Measurements from ENCODE around the gene ARPC5L.

ARPC5L gene

DNA sequence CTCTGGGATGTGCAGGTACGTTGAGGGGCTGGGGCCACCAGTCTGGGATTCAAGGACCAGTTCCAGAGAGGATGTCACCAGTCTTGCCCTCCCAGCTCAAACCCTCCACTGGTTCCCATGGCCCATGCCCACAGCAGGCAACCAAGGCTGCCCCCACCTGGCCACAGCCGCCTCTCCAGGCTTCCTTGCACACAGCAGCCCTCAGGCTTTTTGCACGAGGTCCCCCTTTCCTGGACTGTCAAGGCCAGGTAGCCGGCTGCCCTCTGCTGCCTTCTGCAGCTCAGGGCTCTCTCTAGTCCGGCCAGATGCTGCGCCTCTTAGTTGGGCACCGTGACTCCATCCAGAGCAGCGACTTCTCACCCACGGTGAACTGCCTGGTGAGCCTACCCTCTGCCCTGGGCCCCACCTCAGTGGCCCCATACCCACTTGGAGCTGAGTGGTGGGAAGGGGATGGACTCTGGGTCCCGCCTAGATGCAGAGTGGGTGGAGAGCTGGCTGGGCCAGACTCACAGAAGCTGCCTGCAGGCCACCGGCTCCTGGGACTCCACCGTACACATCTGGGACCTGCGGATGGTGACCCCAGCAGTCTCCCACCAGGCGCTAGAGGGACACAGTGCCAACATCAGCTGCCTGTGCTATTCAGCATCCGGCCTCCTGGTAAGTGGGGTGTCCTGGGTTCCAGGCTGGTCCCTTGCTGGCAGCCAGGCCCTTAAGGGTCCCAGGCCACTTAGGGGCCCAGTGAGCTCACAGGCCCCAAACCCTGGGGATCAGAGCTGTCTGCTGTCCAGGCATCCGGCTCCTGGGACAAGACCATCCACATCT is 5.8 kb upstream of the ARPC5L start:
- peak; percentile 47 for TF ChIP-seq CTCF (IDR thresholded peaks at IDR 0.05; ENCODE audit: extremely low read depth, insufficient read depth, missing control alignments)
- no peak for DNase-seq (ENCODE audit: low spot score)
- in situ Hi-C loops (cut with MboI; ENCODE audit: low pct_unique_long_range_greater_than_20kb, low sequenced_read_pairs, unreplicated experiment) = no loop called here

- no peak for TF ChIP-seq CTCF (IDR thresholded peaks at IDR 0.05; ENCODE audit: extremely low read depth, insufficient read depth, missing control alignments)
- in situ Hi-C loops (cut with MboI; ENCODE audit: low pct_unique_long_range_greater_than_20kb, low sequenced_read_pairs, unreplicated experiment) = no loop called here
- DNase-seq (ENCODE audit: low spot score) = no peak
Observed at GRCh38 chr9:124857533-124858162, 4.3 kb upstream of the ARPC5L start.

GRCh38 chr9:124858330-124859046 is 3.4 kb upstream of the ARPC5L start:
- no peak for TF ChIP-seq CTCF (IDR thresholded peaks at IDR 0.05; ENCODE audit: extremely low read depth, insufficient read depth, missing control alignments)
- DNase-seq (ENCODE audit: low spot score) = no peak
- in situ Hi-C loops (cut with MboI; ENCODE audit: low pct_unique_long_range_greater_than_20kb, low sequenced_read_pairs, unreplicated experiment) = no loop called here

DNA sequence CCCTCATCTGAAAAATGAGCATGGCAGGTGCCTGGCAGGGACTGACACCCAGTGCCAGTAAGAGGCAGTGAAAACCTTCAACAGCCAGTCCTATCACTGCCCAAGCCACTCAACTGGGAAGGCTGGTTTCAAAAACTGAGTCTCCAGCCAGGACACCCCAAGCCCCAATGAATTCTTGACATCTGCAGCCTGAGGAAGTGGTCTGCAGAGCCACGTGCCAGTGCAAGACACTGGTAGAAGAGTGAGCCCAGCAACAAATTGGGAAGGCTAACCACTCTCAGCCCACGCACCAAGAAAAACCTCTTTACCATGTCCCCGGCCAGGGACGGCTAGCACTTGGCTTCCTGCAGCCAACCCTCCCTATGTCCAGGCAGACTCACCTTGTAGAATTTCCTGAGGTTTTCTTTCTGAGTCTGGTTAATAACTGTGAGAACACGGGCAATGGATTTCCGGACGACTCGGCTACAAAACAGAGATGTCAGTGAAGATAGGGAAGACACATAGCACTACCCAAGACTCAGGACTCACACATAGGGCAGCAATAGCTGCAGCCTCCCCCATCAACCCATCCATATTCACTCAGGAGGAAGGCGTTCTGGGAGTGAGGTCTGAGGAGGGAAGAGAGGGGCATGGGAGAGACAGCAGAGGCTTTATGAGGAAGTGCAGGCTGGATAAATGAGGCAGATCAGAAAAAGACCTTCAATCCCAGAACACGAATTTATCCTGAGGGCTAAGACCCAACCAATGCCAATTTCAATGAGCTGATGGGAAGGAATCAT is 1.9 kb upstream of the ARPC5L start:
- no peak for TF ChIP-seq CTCF (IDR thresholded peaks at IDR 0.05; ENCODE audit: extremely low read depth, insufficient read depth, missing control alignments)
- in situ Hi-C loops (cut with MboI; ENCODE audit: low pct_unique_long_range_greater_than_20kb, low sequenced_read_pairs, unreplicated experiment) = no loop called here
- no peak for DNase-seq (ENCODE audit: low spot score)

DNA sequence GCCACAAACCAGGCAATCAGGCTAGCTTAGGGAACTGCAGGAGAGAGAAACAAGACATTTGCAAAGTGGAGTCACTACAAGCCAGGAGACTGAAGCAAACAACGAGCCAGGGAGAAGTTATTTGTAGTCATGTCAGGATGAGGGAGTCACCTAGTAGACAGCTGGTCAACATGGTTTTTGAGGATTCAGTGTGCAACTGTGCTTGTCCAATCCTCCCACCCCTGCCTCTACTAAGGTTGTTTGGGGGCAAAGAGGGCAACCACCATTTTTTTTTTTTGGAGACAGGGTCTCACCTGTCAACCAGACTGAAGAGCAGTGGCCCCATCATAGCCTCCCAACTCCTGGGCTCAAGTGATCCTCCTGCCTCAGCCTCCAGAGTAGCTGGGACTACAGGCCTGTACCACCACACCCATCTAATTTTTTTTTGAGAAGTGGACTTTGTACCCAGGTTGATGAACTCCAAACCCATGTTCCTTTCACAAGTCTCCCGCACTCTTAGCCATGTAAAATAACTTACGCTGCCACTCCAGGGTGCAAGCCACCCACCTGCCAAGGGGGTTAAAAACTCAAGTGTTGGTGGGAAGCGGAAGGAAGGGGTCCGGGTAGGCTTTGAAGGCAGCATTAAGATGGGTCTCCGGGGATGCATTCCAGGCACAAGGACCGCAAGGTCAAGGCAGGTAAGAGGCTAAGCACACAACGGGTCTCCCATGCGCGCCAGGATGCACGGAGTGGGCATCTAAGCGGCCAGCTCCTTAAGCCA is 1.2 kb upstream of the ARPC5L start:
- in situ Hi-C loops (cut with MboI; ENCODE audit: low pct_unique_long_range_greater_than_20kb, low sequenced_read_pairs, unreplicated experiment) = no loop called here
- no peak for DNase-seq (ENCODE audit: low spot score)
- TF ChIP-seq CTCF (IDR thresholded peaks at IDR 0.05; ENCODE audit: extremely low read depth, insufficient read depth, missing control alignments) = no peak

Measured in GM13977 (cell line).